ENCODE measurements around the gene ATP10B.

GRCh38 chr5:160525471-160526261 lies 326.3 kb downstream of the ATP10B start:
- TF ChIP-seq CTCF (tag by site-specific recombination; IDR thresholded peaks at IDR 0.05) (no peak), PRDM1 (tag by site-specific recombination; IDR thresholded peaks at IDR 0.05) (no peak), ZNF843 (tag by site-specific recombination; IDR thresholded peaks at IDR 0.05) (no peak), ZNF513 (tag by site-specific recombination; IDR thresholded peaks at IDR 0.05) (no peak), ZNF529 (tag by site-specific recombination; IDR thresholded peaks at IDR 0.05; ENCODE audit: insufficient replicate concordance) (no peak), SP2 (tag by site-specific recombination; IDR thresholded peaks at IDR 0.05) (no peak), PATZ1 (tag by site-specific recombination; IDR thresholded peaks at IDR 0.05) (no peak), ZNF394 (tag by site-specific recombination; IDR thresholded peaks at IDR 0.05; ENCODE audit: borderline replicate concordance) (no peak)

All from HEK293 (cell line).